AG08396 (cell line): ENCODE results near the gene FPR3.

Source experiments
- DNase-seq: peaks from one replicate; pipeline ENCODE4 v3.0.0; 2012; ENCODE audit warnings: low spot score, mixed read lengths

Gene FPR3

DNA sequence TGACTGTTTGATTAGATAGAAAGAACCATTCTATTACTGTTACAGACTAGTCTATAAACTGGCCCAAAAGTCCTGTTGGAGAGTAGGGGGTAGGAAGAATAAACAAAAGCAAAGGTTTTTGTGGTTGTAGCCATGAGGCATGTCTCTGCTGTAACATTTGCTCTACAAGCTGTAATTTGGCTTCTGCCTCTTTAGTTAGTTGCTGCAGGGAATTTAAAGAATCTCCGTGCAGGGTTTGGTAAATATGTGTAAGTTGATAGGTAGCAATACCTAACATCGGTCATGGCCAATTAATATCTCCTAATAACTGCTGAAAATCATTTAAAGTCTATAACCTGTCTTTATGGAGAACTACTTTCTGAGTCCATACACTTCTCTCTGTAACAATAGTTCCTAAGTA lies 13.0 kb downstream of the FPR3 start:
- DNase-seq: no peak

- no peak for DNase-seq
Measured at GRCh38 chr19:51808333-51808986, 13.5 kb downstream of the FPR3 start.

DNA sequence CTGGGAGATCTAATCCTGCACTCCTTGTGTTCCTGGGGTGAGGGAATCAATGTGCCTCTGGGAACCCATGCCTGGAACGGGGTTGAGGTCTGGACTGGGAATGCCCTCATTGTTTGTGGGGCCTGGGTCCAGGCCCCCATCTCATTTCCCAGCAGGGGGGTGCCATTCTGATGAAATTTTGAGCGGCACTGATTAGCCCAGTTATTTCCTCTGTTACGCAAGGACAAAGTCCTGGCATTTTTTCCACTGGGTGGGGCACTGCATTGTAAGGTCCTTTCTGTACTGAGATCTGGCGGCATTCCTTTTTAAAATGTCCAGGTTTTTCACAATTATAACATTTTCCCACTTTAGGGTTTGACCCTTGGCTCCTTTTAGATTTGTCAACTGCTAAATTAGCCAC lies 14.8 kb downstream of the FPR3 start:
- no peak for DNase-seq

DNA sequence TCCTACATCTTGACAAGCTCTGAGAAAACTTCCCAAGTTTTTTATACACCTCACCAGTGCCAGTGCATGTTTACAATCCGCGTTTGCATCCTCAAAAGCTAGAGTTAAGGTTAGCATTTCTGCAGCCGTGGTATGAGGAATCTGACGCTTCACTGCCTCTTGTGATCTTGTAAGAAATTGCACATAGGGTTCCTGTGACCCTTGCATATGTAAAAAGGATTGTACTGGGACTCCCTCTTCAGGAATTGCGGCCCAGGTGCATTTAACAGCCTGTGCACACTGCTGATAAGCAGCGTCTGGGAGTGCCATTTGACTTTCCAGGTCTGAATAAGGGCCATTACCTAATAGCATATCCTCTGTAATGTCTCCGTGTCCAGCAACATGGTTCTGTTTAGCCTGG lies 15.3 kb downstream of the FPR3 start:
- DNase-seq: no peak

- no peak for DNase-seq
Measured at GRCh38 chr19:51811344-51811743, 16.4 kb downstream of the FPR3 start.

DNA sequence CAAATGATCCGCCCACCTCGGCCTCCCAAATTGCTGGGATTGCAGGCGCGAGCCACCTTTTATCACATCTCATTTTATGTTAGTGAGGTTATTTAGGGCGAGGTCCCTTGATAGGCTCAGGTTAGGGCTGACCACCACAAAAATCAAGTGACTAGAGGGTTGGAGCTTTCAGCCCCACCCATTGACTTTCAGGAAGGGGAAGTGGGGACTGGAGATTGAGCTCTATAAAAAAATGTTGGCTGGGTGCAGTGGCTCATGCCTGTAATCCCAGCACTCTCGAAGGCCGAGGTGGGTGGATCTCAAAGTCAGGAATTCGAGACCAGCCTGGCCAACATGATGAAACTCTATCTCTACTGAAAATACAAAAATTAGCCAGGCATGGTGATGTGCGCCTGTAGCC lies 20.1 kb downstream of the FPR3 start:
- no peak for DNase-seq

- DNase-seq: no peak
Measured at GRCh38 chr19:51816711-51817110, 21.8 kb downstream of the FPR3 start.

DNA sequence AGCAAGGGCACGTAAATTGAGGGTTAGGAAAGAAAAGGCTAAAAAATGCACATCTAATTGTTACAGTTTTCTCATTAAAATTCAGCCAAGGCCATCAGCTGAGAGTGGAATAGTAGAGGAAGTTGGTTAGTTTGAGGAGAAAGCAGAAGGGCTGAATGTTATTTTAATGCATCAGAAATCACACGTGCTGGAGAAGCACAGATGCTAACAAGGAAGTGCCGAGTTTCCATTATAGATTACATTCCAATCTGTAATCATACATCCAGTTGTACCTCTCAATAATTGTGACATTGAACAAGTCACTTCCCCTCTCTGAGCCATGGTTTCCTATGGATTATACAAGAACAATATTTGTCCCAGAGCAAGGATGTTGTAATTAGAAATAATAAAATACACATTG lies 25.1 kb downstream of the FPR3 start:
- DNase-seq: no peak

- no peak for DNase-seq
Measured at GRCh38 chr19:51820831-51821446, 26.0 kb downstream of the FPR3 start.

DNA sequence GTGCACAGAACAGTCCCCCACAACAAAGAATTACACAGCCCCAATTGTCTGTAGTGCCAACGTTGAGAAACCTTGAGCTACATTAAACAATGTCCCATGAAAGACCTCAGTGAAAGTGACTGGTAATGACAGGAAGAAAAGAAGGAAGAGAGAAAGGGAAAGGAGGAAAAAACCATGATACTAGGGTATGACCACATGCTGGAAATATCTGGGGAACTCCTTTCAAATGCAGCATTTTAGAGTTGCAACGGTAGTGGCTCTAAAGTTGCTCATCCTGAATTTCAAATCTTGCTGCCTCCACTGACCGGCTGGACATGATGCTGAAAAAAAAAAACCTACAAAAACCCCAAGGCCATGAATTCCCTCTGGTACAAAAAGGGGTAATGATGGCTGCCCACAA lies 26.5 kb downstream of the FPR3 start:
- DNase-seq: no peak

DNA sequence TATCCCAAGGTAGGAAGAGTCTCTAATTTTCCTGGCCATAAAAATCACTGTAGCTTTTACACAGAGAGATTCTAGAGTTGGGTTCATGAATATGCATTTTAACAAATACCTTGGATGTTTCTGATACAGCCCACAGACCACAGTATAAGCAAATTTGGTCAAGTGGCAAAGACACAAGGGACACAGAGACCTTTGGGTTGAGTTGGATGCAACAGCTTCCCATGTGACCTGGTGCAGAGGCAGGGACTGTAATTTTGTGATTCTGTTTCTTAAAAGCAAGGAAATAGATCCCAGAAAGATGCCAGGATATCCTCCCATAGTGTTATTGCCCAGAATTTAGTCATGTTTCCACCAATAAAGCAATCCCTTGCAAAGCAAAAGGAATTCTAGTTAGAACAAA lies 27.0 kb downstream of the FPR3 start:
- no peak for DNase-seq

GRCh38 chr19:51822325-51822724 lies 27.4 kb downstream of the FPR3 start:
- no peak for DNase-seq

DNA sequence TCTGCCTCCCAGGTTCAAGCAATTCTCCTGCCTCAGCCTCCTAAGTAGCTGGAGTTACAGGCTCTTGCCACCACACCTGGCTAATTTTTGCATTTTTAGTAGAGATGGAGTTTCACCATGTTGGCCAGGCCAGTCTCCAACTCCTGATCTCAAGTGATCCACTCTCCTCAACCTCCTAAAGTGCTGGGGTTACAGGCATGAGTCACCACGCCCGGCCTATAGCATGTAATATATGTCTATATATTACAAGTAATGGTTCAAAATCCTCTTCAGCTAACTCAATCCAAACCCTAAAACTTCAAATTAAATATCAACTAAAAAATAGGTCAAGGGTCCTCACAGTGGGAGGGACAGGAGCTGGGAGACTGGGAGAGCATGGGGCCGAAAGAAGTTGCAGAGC lies 28.0 kb downstream of the FPR3 start:
- no peak for DNase-seq

DNA sequence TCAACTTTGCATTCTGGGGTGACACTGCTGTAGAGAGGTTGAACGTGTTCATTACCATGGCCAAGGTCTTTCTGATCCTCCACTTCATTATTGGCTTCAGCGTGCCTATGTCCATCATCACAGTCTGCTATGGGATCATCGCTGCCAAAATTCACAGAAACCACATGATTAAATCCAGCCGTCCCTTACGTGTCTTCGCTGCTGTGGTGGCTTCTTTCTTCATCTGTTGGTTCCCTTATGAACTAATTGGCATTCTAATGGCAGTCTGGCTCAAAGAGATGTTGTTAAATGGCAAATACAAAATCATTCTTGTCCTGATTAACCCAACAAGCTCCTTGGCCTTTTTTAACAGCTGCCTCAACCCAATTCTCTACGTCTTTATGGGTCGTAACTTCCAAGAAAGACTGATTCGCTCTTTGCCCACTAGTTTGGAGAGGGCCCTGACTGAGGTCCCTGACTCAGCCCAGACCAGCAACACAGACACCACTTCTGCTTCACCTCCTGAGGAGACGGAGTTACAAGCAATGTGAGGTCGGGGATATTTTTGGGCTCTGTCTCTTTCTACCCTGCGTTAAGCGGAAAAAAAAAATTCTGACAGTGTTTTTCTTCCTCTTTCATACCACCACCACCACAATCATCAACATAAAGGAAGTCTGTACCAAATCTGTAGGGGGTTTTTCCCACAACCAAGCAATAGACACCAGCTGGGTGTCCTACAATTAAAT lies 29.5 kb downstream of the FPR3 start:
- no peak for DNase-seq

- DNase-seq: no peak
Measured at GRCh38 chr19:51830274-51830673, 35.3 kb downstream of the FPR3 start.

DNA sequence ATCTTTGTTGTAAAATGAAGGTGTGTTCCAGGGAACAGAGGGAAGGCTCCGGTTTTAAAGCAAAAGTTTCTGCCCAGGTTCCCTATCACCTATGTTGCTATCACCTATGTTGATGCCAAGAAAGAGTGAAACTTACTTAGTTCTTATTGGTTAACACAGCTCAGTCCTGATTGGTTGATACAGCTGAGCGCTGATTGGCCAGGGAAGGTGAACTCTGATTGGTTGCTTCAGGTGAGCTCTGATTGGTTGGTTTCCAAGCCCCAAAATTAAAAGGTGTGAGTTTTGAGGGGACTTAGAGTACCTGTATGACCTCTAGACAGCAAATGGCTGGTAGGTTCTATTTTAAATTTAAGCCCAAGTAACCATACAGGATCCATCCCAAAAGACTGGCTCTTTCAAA lies 42.2 kb downstream of the FPR3 start:
- DNase-seq: no peak

DNA sequence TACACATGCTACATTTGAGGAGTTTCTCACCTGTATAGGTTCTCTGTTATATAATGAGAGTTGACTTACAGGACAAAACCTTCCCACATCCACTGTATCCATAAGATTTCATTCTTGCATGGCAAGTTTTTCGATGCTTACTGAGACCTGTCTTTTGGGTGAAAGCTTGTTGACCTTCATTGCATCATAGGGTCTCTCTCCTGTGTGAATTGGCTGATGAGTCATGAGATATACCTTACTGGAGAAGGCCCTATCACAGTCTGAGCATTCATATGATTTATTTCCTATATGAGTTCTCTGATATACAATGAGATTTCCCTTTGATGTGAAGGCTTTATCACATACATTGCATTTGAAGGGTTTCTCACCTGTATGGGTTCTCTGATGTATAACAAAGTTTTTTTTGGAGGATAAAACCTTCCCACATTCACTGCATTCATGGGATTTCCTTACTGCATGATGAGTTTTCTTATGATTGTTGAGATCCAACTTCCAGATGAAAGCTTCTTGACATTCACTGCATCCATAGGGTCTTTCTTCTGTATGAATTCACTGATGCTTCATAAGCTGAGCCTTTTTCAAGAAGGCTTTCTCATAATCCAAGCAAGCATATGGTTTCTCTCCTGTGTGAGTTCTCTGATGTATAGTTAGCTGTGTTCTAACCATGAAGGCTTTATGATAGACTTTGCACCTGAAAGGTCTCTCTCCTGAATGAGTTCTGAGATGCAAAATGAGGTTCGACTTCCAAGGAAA lies 67.1 kb downstream of the FPR3 start:
- no peak for DNase-seq

DNA sequence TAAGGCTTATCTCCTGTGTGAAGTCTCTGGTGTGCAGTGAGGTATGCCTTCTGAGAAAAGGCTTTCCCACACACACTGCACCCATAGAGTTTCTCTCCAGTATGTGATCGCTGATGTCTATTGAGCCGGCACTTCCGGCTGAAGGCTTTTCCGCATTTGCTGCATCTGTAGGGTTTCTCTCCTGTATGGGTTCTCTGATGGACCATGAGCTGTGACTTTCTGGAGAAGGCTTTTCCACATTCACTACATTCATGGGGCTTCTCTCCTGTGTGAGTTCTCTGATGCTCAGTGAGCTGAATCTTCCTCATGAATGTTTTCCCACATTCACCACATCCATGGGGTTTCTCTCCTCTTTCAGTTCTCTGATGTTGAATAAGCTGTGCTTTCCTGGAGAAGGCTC lies 78.1 kb downstream of the FPR3 start:
- no peak for DNase-seq
